ENCODE measurements around the gene TMEM43. TPM values are rescaled to one million over a fixed set of nuclear protein-coding genes. Genes with fewer than 3 reads are reported as not detected.

TMEM43 gene
- total RNA-seq, 1 experiment from 2014 or later, result 36.7 TPM

DNA sequence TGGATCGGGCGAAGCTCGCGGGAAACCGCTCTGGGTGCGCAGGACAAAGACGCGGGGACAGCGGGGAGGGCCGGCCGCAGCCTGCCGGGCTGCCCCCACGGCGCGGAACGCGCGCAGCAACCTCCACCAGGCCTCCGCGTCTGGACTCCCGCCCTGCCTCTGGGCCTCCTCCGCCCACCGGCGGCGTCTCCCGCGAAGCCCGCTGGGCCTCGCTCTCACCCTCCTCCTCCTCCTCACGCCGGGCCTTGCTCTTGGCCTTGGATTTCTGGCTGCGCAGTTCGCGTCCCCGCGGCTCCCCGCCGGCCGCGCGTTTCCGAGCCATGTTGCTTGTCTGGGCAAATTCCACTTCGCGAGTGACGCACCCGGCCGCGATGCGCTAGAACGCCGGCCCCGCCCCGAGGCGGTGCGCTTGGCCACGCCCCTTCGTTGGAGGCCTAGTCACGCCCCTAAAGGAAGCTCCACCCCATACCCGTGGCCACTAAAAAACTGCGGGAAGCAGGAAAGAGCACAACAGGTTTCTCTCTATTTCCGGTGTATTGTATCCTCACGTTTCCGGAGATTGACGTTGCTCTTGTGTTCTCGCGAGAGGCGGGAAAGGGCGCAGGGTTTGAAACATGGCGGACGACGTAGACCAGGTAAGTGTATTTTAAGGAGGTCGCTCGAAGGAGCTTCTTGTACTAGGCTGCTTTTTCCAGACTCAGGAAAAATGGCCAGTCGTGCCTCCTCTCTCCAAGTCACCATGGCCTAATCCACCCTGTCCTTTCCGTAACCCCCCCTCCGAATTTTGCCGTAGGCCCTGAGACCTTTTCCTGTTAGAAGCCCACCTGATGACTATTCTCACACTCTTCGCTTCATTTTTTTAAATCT is 53.6 kb downstream of the TMEM43 start, which contains the start of the genes LSM3 and XPC:
Gene LSM3, plus strand, starts transcription at position 571 of the 867 bp plus-strand sequence. Its CDS starts 44 bp downstream, at position 615.
Gene XPC, minus strand, starts transcription at position 355 of the 867 bp plus-strand sequence. Its CDS starts 33 bp downstream, at position 322.
- peak within 1 kb of the TSS; percentile 98 for H3K4me3 Mint-ChIP-seq
- Histone ChIP-seq H2AFZ (ENCODE audit: low read length) (peak within 1 kb of the TSS; percentile 60), H3K27me3 (ENCODE audit: insufficient read depth, low read length) (no peaks in the 10 kb centered on the region), H4K20me1 (ENCODE audit: control insufficient read depth, insufficient read depth, insufficient read length) (no peaks in the 10 kb centered on the region), H3K9ac (ENCODE audit: extremely low read depth, insufficient read length, low read length) (peak within 1 kb of the TSS; percentile 99), H2AK5ac (ENCODE audit: insufficient read length, low read length) (no peak within 1 kb of the TSS), H3K56ac (ENCODE audit: insufficient read length, low read depth, low read length) (peak within 1 kb of the TSS; percentile 27), H3K23me2 (ENCODE audit: insufficient read length, low read depth, low read length, poor library complexity, severe bottlenecking) (peaks cover 13% of the 10 kb centered on the region), H2BK120ac (ENCODE audit: low read depth, low read length, poor library complexity, severe bottlenecking) (no peak within 1 kb of the TSS), H3T11ph (ENCODE audit: low read length) (no peak within 1 kb of the TSS), H3K4me1 (ENCODE audit: insufficient read depth, low read length) (no peaks in the 10 kb centered on the region), H4K5ac (ENCODE audit: insufficient read length, low read depth, low read length) (no peak within 1 kb of the TSS), H2BK20ac (ENCODE audit: low read depth, low read length, poor library complexity, severe bottlenecking) (no peak within 1 kb of the TSS), H3K18ac (ENCODE audit: insufficient read length, low read depth, low read length) (peak within 1 kb of the TSS; percentile 81), H3K4me2 (ENCODE audit: insufficient read depth, insufficient read length, low read length) (peak within 1 kb of the TSS; percentile 97), H2BK15ac (ENCODE audit: low read depth, low read length) (no peak within 1 kb of the TSS), H3K23ac (ENCODE audit: insufficient read length, low read depth, low read length) (no peak within 1 kb of the TSS), H2BK12ac (ENCODE audit: insufficient read length, low read depth, low read length) (no peak within 1 kb of the TSS), H4K8ac (replicated peaks; ENCODE audit: insufficient read length, low read depth, low read length) (no peak within 1 kb of the TSS), H3K79me2 (ENCODE audit: insufficient read depth, low read length) (peaks cover 11% of the 10 kb centered on the region; the same call in 1 of the 2 replicates), H3K27ac (ENCODE audit: insufficient read length, low read depth, low read length) (no peak within 1 kb of the TSS), H2BK5ac (ENCODE audit: insufficient read length, low read length) (peak within 1 kb of the TSS; percentile 47), H3K4ac (ENCODE audit: low read depth, low read length) (no peak within 1 kb of the TSS; the same call in 1 of the 2 replicates), H4K91ac (ENCODE audit: insufficient read length, low read depth, low read length) (no peak within 1 kb of the TSS), H3K14ac (ENCODE audit: insufficient read depth, low read length) (peak within 1 kb of the TSS; percentile 89), H3K79me1 (ENCODE audit: insufficient read depth, low read depth, low read length, poor library complexity, severe bottlenecking) (peaks cover 2% of the 10 kb centered on the region), H3K9me3 (ENCODE audit: control insufficient read depth, low read depth, low read length) (no peaks in the 10 kb centered on the region)
- peaks cover 0 to 3% of the 10 kb centered on the region in 2 experiments; a peak in 1 of 5 replicates for H3K9me3 Mint-ChIP-seq
- peaks cover 26 to 33% of the 10 kb centered on the region in 2 experiments for H3K4me1 Mint-ChIP-seq
- peaks cover 10 to 23% (median 20%) of the 10 kb centered on the region in 3 experiments for H3K36me3 Mint-ChIP-seq (ENCODE audit: insufficient read depth in 1 of 3, low read depth in 3 of 3)
- peak; percentile 96 for DNase-seq
- WGBS (ENCODE audit: extremely low coverage, insufficient read length, low lambda C conversion rate), result no CpG with 5 or more reads among the region's 78 CpGs
- TF ChIP-seq, protein P1, sequence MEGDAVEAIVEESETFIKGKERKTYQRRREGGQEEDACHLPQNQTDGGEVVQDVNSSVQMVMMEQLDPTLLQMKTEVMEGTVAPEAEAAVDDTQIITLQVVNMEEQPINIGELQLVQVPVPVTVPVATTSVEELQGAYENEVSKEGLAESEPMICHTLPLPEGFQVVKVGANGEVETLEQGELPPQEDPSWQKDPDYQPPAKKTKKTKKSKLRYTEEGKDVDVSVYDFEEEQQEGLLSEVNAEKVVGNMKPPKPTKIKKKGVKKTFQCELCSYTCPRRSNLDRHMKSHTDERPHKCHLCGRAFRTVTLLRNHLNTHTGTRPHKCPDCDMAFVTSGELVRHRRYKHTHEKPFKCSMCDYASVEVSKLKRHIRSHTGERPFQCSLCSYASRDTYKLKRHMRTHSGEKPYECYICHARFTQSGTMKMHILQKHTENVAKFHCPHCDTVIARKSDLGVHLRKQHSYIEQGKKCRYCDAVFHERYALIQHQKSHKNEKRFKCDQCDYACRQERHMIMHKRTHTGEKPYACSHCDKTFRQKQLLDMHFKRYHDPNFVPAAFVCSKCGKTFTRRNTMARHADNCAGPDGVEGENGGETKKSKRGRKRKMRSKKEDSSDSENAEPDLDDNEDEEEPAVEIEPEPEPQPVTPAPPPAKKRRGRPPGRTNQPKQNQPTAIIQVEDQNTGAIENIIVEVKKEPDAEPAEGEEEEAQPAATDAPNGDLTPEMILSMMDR (conservative IDR thresholded peaks at IDR 0.05), result no peak
- H3K27ac Mint-ChIP-seq, result peak within 1 kb of the TSS; percentile 98 to 100 (median 100)
- H3K27me3 Mint-ChIP-seq (ENCODE audit: low read depth), result no peaks in the 10 kb centered on the region
